ENCODE results near the gene LRRC8C. TPM values are rescaled to one million over a fixed set of nuclear protein-coding genes. Genes with fewer than 3 reads are reported as not detected.
"Not testable (repeated sequence)": the region's sequence is repeated elsewhere in the genome, so short reads cannot be mapped to it uniquely, and the experiment has no call there.

The LRRC8C gene
- total RNA-seq, 1 donor from 2014 or later: 9.8 TPM

DNA sequence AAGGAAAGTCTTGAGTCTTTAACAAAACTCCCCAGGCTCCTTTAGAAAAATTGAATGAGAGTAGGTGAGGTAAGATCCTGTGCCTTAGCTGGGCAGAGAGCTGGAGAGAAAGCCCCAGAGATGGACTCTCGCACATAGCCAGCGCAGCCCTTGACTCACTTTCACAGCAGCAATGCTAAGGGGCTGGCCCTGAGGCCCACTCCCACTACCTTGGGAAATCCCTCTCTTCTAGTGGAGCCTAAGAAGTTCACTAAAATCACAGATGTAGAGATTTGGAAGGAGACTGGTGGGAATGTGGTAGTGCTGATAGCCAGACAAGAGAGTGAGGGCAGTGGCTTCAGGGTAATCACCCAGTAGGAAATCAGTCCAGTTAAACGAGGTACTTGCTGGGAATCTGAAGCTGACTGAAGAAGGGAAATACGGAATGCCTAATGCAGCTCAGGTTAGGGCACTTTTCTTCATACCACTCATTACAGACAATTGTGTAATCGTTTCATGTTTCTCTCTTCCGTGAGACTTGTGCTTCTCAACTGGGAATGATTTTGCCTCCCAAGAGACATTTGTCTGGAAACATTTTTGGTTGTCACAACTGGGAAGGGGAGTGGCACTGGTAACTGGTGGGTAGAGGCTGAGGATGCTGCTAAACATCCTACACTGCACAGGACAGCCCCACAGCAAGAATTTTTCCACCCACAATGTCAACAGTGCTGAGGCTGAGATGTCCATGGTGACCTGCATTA, 42.4 kb upstream of the LRRC8C start:
- H3K4me3 ChIP-seq (ENCODE audit: low read depth, low read length): no peak overlapping the region
- no peak for DNase-seq (ENCODE audit: low read depth)
- no peak for TF ChIP-seq CTCF (conservative IDR thresholded peaks at IDR 0.05; ENCODE audit: low read depth, low read length)

GRCh38 chr1:89592861-89593302, 40.0 kb upstream of the LRRC8C start:
- DNase-seq (ENCODE audit: low read depth); H3K4me3 ChIP-seq (ENCODE audit: low read depth, low read length): not testable (repeated sequence)

DNA sequence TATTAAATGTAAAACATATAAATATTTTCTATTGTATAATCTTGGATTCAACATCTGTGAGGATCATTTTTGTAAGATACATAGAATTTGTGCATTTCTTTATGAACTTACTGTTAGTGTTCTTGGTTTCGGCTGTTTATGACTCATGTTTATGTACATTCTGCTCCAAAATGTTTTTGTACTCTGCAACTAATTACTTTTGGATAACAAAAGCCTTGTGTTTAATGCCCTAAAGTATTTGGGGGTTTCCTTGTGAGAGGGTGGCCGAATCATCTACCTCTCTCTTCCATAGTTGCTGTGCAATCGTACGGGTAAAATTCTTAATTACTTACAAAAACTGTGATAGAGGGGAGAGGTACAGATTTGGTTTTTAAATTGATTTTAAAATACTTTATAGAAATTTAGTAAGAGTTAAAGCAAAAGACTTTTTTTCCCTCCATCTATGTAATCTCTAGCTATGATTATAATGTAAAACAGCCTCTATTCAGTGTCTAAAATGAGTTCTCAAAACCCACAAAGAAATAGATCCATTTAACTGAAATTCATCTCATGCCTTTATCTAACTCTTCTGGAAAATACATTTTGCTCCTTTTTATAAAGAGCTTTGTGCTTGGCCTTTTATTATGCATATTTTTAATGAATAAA, 38.7 kb upstream of the LRRC8C start:
- DNase-seq (ENCODE audit: low read depth): no peak
- H3K4me3 ChIP-seq (ENCODE audit: low read depth, low read length): no peak overlapping the region
- no peak for TF ChIP-seq CTCF (conservative IDR thresholded peaks at IDR 0.05; ENCODE audit: low read depth, low read length)

DNA sequence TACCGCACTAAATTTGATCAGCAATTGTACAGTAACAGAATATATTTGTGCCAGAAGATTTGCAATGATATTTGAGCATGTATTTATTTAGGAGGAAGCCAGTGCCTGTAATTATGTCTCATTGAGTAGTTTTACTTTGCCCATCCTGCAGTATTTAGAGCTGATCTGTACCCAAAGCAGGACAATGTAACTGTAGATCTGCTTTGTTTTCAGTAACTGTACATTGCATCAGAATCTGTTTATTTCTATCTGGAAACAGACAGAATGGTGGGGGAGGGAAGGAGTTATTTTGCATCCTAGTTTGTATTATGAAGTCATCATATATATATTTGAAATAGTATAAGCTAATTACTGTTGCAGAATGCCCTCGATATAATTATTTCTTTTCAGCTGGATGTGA, 36.2 kb upstream of the LRRC8C start:
- no peak for TF ChIP-seq CTCF (conservative IDR thresholded peaks at IDR 0.05; ENCODE audit: low read depth, low read length)
- no peak overlapping the region for H3K4me3 ChIP-seq (ENCODE audit: low read depth, low read length)
- DNase-seq (ENCODE audit: low read depth): no peak

DNA sequence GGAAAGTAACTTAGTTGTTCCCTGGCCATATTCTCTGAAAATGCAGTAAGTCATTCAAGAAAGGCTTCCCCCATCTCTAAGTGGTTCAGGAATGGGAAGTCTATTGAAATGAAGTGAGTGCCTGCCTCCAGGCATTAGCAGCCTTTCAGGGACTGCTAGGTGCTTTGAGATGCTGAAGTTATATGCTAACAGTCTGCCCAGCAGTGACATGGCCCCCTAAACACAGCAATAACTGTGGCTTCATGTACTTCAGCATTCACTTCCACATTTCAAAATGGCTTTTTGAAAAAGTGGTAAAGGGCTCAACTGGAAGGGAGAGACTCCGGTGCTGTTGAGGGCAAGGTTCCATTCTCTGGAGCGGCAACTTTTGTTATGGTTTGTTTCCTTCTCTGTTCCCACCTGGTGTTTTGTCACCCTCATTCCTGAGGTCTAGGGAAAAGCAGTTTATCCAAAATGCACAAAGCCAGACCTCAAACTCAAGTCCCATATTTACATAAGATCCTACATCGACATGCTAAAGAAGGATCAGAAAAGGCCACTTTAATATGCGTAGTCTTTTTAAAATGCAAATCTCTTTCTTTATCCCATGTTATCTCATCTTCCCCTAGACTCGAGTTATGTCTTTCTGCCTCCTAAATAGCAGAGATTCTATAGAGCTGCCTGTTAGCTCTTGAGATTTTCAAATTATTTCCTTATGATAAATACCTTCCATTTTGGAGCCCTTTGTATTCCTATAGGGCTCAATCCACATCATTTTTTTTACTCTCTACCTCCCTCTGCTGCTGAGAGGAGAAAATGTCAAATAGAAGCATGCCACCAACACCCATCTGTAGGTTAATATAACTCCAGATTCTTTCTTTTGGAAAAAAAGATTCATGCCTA, 34.2 kb upstream of the LRRC8C start:
- no peak for DNase-seq (ENCODE audit: low read depth)
- TF ChIP-seq CTCF (conservative IDR thresholded peaks at IDR 0.05; ENCODE audit: low read depth, low read length): peak; percentile 71
- no peak overlapping the region for H3K4me3 ChIP-seq (ENCODE audit: low read depth, low read length)

DNA sequence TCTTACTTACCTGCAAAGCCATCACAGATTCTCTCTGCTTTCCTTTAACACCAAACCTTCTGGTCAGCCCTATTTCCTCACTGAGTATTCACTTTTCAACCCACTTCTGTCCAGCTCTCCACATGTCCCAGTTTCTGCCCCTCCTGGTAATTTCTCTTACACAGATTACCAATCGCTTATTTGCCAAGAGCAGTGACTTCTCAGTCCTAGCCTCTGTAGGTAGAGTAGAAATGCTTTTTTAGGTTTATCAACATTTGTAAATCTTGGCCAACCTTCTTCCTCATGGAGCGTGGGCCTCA, 33.6 kb upstream of the LRRC8C start:
- H3K4me3 ChIP-seq (ENCODE audit: low read depth, low read length): no peak overlapping the region
- DNase-seq (ENCODE audit: low read depth): no peak
- TF ChIP-seq CTCF (conservative IDR thresholded peaks at IDR 0.05; ENCODE audit: low read depth, low read length): no peak

GRCh38 chr1:89600451-89601224, 32.3 kb upstream of the LRRC8C start:
- TF ChIP-seq CTCF (conservative IDR thresholded peaks at IDR 0.05; ENCODE audit: low read depth, low read length): no peak
- no peak overlapping the region for H3K4me3 ChIP-seq (ENCODE audit: low read depth, low read length)
- DNase-seq (ENCODE audit: low read depth): no peak

Data from epithelial cell of proximal tubule (primary cell).